HG03571 (cell line): ENCODE data around the gene GIMAP6.
A peak's percentile ranks its signal among the peaks of the same experiment; 100 is the strongest.
"Not testable (repeated sequence)": the region's sequence is repeated elsewhere in the genome, so short reads cannot be mapped to it uniquely, and the experiment has no call there.

Source experiments
- ATAC-seq: cut with Tn5 transposase; IDR thresholded peaks from one replicate; pipeline ENCODE4 v1.9.1; 2021; ENCODE audit not compliant: unreplicated experiment

Gene GIMAP6

DNA sequence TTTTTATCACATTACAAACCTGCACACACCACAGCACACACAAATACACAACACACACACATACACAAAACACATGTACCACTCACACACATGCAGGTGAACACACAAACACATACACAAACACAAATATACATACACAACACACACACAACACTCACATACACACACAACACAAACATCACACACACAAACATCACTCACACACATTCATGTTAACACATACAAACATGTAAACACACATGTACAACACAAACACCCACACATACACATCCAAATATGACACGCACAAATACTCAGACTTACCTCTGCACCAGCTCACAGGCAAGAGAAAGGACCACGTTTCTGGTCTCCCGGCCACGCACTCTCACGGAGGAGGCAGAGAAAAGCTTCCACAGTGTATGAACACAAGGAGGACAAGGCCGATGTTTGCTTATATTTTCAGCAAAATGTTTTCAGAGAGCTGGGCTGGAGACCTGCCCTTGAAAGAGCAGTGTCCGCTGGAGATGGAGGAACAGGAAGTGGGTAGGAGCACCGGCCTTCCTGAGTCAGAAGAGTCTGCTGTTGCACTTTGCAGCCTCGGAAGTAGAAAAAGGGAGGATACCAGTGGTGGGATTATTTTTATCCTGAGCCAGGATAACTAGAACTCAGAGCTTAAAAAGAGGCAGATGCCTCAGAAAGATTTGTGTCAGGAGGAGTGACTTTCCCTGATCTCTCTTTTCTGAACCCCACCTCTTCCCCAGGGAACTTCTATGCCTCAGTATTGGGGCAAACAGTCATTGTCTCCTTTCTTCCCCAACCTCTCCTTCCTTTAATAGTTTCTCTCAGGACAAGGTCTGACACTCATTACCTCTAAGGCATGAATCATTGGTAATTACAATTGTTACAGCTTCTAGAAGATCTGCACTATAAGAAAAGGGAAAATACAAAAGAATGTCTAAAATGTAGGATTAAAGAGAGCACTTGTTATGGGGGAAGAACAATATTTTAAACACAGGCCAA, at the start of gene GIMAP6:
GIMAP6 (minus strand) TSS at position 520 of the 999 bp plus-strand sequence. CDS start 2,243 bp downstream, outside the sequence.
- peak; percentile 91 for ATAC-seq

DNA sequence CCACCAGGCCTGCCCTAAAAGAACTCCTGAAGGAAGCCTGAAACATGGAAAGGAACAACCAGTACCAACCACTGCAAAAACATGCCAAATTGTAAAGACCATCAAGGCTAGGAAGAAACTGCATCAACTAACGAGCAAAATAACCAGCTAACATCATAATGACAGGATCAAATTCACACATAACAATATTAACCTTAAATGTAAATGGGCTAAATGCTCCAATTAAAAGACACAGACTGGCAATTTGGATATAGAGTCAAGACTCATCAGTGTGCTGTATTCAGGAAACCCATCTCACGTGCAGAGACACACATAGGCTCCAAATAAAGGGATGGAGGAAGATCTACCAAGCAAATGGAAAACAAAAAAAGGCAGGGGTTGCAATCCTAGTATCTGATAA, 48.2 kb upstream of the GIMAP6 start:
- ATAC-seq = not testable (repeated sequence)

DNA sequence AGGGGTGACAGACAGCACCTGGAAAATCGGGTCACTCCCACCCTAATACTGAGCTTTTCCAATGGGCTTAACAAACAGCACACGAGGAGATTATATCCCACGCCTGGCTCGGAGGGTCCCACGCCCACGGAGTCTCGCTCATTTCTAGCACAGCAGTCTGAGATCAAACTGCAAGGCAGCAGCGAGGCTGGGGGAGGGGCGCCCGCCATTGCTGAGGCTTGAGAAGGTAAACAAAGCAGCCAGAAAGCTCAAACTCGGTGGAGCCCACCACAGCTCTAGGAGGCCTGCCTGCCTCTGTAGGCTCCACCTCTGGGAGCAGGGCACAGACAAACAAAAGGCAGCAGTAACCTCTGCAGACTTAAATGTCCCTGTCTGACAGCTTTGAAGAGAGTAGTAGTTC, 46.4 kb upstream of the GIMAP6 start:
- ATAC-seq = not testable (repeated sequence)

DNA sequence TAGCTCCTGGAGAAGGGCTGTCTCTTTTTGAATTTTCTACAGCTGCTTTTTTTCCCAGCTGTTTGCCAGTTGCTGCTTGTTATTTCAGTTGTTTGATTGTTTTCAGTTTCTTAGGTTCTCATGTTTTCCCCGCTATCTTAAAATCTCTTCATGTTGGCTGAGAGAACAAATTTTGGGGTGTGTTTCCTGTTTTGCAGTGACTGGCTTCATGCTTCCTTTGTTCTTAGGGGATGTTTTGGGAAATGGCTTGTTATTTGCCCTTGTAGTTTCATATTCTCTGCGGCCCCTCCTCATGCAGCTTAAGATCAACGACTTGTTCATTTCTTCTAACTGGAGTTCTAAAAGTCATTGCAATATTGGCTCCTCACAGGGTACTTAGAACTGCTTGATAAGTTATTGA, 44.7 kb upstream of the GIMAP6 start:
- ATAC-seq = not testable (repeated sequence)

DNA sequence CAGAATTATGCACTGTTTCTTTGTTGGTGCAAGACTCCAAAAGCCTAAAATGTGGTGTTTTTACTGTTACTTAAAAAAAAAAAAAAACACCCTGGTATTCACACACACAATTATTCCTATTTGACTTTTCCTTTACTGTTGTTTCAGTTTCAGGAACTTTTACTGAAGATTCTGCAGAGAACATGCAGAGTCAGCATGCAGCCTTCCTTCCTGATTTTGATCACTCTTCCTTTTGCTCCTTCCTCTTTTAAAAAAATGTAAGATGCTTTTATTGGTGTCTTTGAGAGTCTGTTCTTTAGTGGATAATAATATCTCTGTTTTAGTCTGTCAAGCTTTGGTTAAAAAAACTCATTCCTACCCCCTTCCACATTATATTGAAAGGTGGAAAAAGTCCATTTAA, 44.1 kb upstream of the GIMAP6 start:
- not testable (repeated sequence) for ATAC-seq

DNA sequence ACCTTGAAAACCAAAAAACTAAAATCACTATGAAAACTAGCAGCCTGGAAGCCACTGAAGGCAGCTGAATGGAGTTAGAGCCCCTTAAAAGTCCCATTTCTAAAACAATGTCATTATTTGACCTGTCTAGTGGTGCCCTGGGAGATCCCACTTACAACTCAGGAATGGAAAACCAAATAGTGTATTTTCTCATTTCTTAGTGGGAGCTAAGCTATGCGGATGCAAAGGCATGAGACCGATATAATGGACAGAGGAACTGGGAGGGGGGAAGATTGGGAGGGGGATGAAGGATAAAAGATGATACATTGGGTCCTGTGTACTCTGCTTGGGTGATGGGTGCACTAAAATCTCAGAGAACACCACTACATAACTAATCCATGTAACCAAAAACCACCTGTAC, 43.5 kb upstream of the GIMAP6 start:
- ATAC-seq = no peak

DNA sequence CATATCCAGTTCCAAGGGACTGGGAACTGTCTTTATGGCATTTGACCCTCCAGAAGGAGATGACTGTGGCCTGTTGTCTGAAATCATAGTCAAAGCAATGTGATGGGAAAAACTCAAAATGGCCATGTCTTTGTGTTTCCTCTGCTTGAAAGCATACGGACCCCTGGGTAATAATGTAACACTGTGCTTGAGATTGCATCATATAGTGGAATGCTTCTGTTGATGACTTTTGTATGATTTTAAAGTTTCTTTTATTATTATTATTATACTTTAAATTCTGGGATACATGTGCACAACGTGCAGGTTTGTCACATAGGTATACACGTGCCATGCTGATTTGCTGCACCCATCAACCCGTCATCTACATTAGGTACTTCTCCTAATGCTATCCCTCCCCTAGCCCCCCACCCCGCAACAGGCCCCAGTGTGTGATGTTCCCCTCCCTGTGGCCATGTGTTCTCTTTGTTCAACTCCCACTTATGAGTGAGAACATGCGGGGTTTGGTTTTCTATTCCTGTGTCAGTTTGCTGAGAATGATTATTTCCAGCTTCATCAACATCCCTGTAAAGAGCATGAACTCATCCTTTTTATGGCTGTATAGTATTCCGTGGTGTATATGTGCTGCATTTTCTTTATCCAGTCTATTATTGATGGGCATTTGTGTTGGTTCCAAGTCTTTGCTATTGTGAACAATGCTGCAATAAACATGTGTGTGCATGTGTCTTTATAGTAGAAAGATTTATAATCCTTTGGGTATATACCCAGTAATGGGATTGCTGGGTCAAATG, 39.8 kb upstream of the GIMAP6 start:
- ATAC-seq = not testable (repeated sequence)

DNA sequence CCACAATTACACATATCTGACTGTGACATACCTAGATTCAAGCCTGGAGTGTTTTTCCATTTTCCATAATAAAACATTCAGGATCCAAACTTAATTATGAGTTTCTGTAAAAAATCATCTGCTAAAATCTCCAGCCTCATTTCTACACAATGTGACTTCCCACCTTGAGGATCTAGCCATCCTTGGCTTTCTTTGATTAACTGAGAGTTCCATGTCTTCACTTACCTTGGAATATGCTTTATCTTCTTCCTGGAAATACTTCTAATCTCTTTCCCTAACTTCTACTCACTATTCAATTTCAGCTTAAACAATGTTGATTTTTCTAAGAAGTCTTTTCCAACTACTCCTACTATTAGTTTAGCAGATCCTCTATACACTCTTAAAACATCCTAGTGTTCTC, 36.8 kb upstream of the GIMAP6 start:
- ATAC-seq = no peak

DNA sequence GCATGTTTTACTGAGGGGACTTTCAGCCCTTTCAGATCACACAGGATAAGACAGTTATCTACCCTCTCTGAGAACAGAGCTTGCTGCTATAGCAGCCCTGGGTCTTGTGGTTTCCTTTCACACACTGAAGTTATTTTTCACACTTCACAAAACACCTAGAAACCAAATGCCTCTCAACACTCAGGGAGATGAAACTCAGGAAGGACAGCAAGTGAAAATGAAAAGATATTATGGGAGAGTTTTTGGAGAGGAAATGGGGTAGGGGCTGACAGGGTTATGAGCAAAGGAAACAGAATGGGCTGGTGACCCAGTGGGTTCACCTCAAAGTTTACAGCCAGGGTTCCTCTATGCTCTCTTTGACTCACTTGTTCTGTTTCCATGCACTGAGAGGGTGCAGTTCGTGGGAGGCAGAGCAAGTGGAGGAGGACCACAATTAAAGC, 36.3 kb upstream of the GIMAP6 start:
- ATAC-seq = peak; percentile 85

DNA sequence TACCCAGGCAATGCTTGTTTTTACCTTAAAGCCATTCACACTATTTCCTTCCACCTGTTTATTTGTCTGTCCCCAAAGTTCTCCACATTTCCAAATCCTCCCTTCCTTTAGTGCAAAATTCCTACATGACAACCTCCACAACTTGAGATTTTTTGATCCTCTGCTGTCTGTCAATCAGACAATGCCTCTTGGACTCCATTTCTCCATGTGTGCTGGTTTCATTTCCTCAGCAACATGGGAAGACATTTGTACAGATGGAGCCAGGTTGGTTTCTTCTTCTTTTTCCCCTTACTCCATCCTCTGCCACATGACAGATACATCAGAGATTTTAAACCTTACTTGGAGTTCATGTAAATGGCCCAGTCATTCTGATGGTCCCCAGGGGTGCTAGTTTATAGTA, 34.2 kb upstream of the GIMAP6 start:
- ATAC-seq = no peak

DNA sequence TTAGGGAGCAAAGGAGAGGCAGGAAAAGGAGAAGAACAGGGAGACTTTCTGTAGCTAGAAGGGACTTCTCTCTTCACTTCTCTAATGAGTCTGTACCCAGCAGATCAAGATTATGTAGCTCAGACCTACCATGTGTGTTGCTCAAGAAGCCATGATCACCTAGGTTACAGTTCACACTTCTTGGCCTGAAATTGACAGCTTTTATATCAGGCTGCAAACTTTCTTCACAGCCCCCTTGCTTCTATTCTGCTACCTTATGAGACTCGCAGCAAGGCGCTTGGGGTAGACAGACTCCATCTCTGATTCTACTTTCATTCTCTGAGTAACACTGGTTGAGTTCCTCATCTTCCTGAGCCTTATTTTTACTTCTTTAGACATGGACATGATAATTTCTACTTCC, 33.7 kb upstream of the GIMAP6 start:
- ATAC-seq = no peak

DNA sequence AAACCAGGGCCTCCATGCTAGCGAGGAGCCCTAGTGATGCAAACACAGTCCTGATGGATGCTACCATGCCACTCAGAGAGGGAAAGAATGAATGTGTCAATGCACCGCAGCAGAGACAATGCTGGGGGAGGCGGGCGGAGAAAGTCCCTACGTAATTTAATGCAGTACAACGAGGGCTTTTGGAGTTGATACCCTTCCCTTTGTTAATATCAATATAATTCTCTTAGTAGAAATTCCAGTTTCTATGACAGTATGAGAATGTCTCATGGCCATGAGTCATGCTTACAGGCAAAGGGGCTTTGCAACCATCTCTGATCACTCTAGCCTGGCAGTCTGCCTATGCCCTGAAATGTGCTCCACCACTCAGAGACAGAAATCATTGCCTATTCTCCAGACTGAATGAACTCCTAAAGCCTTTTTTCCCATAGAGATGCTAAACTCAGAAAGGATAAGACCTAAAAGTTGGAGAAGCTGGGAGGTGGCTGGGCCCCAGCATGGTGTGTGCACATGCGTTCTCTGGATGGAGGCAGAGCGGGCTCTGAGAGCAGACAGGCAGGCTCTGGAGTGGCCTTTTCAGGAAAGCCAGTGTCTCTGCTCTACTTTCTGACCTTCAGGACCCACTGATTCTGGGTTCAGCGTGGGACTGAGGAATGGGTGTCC, 33.0 kb upstream of the GIMAP6 start:
- ATAC-seq = no peak

DNA sequence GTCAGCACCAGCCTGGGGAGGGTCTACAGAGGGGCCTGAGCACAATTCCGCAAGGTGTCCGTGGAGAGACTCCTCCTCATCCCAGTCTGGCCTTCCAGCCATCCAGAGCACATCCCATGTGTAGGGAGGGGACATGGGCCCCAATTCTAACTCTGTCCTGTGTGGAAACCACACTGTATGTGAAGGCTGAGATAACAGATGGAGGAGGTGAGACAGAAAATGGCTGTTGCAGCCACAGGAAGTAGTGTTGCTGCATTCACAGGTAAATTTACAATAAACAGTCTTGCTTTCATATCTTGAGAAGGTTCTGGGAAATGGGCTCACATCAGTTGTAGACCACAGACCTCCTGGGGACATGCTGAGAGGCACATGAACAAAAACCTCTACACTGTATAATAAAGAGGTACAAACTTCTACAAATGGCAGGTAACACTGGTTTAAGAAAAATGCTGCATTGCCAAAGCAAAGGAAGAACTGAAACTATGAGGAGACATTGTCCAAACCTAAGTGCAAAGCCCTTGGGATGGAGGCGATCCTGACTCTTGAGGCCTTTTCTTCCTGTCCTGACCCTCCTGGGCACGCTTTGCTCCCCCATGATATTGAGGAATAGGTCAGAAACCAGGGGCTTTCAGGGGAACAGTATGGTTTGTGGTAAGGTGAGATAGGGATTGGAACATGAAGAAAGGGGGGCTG, 31.8 kb upstream of the GIMAP6 start:
- no peak for ATAC-seq

DNA sequence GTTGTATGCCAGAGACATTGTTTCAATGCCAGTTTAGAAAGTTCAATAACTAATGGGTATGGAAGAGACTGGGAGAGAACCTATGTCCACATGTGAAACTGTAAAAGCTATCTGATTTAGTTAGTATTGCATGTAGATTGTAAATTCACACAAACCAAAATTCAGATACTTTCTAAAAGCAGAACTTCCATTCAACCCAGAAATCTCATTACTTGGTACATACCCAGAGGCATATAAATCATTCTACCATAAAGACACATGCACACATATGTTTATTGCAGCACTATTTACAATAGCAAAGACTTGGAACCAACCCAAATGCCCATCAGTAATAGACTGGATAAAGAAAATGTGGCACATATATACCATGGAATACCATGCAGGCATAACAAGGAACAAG, 30.6 kb upstream of the GIMAP6 start:
- not testable (repeated sequence) for ATAC-seq

DNA sequence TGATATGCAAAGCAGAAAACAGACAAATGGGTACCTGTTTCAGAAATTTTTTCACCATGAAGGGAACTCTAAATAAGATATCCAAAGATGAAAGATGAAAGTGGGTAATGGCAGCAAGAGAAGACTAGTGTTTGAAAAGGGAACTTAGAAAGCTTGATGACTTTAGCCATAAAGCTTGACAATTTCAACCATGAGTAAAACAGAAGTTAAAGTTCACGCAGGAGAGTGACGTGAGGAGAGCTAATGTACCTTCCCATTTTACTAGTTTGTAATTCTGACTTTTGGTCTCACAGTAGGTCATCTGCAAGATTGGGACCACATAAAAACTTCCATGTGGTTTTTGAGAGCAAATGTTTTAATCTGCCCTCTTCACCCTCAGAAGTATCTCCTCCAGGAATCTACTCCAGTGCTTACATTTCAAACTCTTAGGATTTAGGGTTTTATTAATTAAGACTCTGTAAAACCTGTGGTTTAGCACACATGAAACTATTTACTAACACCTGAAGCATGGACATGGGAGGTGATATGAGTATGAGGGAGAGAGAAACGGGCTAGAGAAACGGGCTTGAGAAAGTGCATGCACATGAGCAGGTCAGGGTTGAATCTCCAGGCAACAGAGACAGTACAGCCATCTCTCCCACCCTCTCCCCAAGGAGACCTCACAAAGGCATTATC, 28.9 kb upstream of the GIMAP6 start:
- ATAC-seq = no peak

DNA sequence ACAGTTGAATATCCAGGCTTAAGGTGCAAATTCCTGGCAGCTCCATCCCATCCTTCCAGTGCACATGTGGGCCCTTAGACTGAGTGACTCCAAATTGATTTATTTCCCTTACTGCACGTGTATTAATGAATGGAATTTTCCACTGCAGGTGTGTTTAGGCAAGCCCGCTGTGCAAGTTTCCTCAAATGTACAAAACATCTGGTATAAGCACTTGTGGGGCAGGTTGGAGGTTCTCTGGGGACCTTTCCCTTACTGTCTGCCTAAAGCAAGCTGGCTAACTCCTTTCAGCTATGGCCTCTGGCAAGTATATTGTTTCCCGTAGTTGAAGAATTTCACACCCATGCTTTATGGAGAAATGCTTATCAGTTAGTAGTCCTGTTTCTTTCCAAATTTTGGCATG, 25.3 kb upstream of the GIMAP6 start:
- no peak for ATAC-seq

DNA sequence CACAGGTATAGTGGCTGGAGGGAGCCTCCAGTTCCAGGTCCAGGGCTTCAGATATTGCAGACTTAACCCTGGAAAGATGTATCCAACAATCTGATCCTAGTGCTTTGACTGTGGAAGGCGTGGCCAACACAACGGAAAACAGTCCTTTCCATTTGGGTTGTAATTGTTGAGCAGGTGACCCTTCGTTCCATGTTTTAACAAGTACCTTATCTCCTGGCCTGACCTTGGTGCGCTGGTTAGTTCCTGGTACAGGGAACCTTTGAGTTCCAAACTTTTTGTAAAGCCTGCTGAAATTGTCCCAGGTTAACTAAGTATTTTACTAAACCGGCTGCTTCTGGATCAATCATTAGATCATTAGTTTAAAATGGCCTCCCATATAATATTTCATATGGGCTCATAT, 23.9 kb upstream of the GIMAP6 start:
- no peak for ATAC-seq

DNA sequence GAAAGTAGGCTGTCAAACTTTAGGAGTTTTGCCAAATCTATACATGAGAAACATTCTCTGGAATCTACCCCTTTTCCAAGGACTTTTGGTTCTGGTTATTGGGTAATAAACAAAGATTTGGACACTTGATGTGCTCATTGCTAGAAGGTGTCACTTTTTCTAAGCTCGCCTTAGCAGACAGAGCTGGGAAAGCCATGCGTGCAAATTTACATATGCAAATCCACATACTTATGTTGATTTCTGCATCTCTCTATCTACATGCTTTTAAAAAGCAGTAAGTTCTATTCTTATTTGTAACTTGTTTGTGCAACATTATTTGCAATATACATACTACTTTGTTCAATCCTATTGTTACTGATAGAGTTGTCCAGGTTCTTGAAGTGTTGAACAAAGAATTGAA, 22.5 kb upstream of the GIMAP6 start:
- no peak for ATAC-seq

DNA sequence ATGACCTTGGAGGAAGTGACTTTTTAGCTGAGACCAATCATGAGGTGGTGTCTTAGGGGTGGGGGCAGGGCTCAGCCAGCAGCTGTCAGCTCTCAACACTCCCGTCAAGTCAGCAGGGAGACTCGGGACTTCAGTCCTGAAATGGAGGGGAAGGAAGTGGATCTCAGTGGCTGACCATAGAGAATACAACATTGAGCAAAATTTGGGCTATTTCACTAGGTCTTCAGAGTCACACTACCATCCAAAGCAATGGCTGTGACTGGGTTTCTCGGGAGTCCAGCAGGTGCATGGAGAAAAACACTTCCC, 16.8 kb upstream of the GIMAP6 start:
- ATAC-seq = no peak

DNA sequence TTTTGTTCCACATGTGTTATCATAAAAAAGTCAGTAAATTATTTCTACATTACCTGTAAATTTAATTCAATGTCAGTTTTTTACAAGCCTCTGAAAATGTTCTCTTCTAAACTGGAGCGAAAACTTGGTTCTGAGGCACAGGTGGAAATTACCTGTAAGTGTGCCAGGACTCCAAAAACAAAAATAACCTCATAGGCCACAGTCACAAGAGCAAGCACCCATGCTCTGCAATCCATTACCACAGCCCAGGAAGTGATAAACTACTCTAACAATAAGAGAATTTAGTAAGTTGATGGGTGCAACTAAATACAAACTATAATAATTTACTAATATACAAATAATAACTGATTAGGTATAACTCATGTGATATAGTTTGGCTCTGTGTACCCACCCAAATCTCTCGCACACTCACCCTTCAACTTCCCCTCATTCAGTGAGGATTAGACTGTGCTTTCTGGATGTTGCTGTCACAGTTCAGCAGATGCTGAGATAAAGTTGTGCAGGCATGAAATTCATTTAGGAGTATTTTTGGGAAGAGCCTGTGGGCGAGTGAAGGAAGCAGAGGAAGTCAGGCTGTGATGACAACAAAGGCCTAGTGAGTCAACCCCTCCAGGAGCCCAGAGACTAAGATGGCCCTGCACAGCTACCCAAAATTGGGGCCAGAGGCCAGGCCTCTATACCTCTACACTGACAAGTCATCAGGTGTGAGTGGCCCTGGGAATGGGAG, 16.3 kb upstream of the GIMAP6 start:
- ATAC-seq = no peak
